K562 (cell line): Measurements from ENCODE around the gene PPP2R2D. TPM values are rescaled to one million over a fixed set of nuclear protein-coding genes. Genes with fewer than 3 reads are reported as not detected.

ENCODE experiments used
- ARID1B ChIP-seq: fragments of 450-650 bp; IDR thresholded peaks from 2 replicates; pipeline ENCODE4 v1.6.1; 2016; ENCODE audit warnings: antibody characterized with exemption, mild to moderate bottlenecking, inconsistent platforms
- ARNT ChIP-seq, 2 experiments: fragments of 450-650 bp; IDR thresholded peaks; 2 replicates each; pipeline ENCODE4 v1.6.1; 2016; ENCODE audit warnings: mild to moderate bottlenecking in 1 of 2
- ATF1 ChIP-seq, 2 experiments: fragments of 450-650 bp in 1 of 2; IDR thresholded peaks; 2 replicates each; pipeline ENCODE4 v1.6.1; 2016; ENCODE audit warnings: missing compliant biosample characterization in 1 of 2, missing genetic modification characterization in 1 of 2
- BRF1 ChIP-seq: IDR thresholded peaks from 3 replicates; pipeline ENCODE4 v1.6.1; 2011; ENCODE audit warnings: borderline replicate concordance, mild to moderate bottlenecking; ENCODE audit not compliant: insufficient read length; ENCODE audit errors: extremely low read depth
- BRF2 ChIP-seq: IDR thresholded peaks from 3 replicates; pipeline ENCODE4 v1.6.1; 2011; ENCODE audit warnings: borderline replicate concordance, mild to moderate bottlenecking; ENCODE audit not compliant: insufficient read length, insufficient read depth
- CHD1 ChIP-seq: fragments of 200-600 bp; sonication (generic); IDR thresholded peaks from one replicate; pipeline ENCODE4 v1.6.1; 2012; ENCODE audit warnings: mild to moderate bottlenecking, moderate library complexity, low read length, inconsistent platforms
- DACH1 ChIP-seq: fragments of 450-650 bp; IDR thresholded peaks from 2 replicates; pipeline ENCODE4 v1.6.1; 2018; ENCODE audit not compliant: partially characterized antibody
- FOXP4 ChIP-seq: sonication (generic); formaldehyde crosslinking; IDR thresholded peaks from 2 replicates; pipeline ENCODE4 v1.8.0; 2022; ENCODE audit warnings: mild to moderate bottlenecking, missing genetic modification reagents, borderline replicate concordance
- GABPB1 ChIP-seq: sonication (generic); formaldehyde crosslinking; IDR thresholded peaks from 2 replicates; pipeline ENCODE4 v1.8.0; 2022; ENCODE audit warnings: mild to moderate bottlenecking, missing genetic modification reagents
- HDAC2 ChIP-seq: fragments of 450-650 bp; IDR thresholded peaks from 2 replicates; pipeline ENCODE4 v1.6.1; 2016; ENCODE audit warnings: mild to moderate bottlenecking
- HOXB6 ChIP-seq: fragments of 250-450 bp; sonication (Bioruptor Pico); IDR thresholded peaks from 2 replicates; pipeline ENCODE4 v1.5.1; 2022; ENCODE audit warnings: mild to moderate bottlenecking, borderline replicate concordance
- MAZ ChIP-seq, 2 experiments: fragments of 450-650 bp in 1 of 2; sonication (generic) in 1 of 2; formaldehyde crosslinking; IDR thresholded peaks in 1 of 2; conservative IDR thresholded peaks in 1 of 2; 2 replicates each; pipeline versions ENCODE4 v1.4.0 to v1.5.0; 2020; ENCODE audit warnings: mild to moderate bottlenecking in 1 of 2, missing genetic modification reagents in 1 of 2
- NR4A1 ChIP-seq, 2 experiments: fragments of 250-450 bp in 1 of 2; fragments of 450-650 bp in 1 of 2; sonication (Bioruptor Pico) in 1 of 2; IDR thresholded peaks; 2 replicates each; pipeline versions ENCODE4 v1.4.0 to v1.6.1; 2016 to 2020; ENCODE audit warnings: mild to moderate bottlenecking in 2 of 2, missing compliant biosample characterization in 1 of 2, missing genetic modification characterization in 1 of 2, moderate library complexity in 1 of 2
- NRF1 ChIP-seq, 2 experiments: fragments of 450-650 bp; IDR thresholded peaks in 1 of 2; conservative IDR thresholded peaks in 1 of 2; 2 replicates each; pipeline ENCODE4 v1.6.1; 2014; ENCODE audit warnings: mild to moderate bottlenecking in 2 of 2
- PHTF2 ChIP-seq: fragments of 250-450 bp; sonication (Bioruptor Pico); IDR thresholded peaks from 2 replicates; pipeline ENCODE4 v1.5.0; 2021; ENCODE audit warnings: mild to moderate bottlenecking
- POLR2B ChIP-seq: fragments of 450-650 bp; IDR thresholded peaks from 2 replicates; pipeline ENCODE4 v1.6.1; 2018; ENCODE audit warnings: low read depth; ENCODE audit not compliant: partially characterized antibody
- RBM14 ChIP-seq: fragments of 200-400 bp; formaldehyde crosslinking; IDR thresholded peaks from 2 replicates; pipeline ENCODE4 v1.6.1; 2018; ENCODE audit warnings: low read depth, mild to moderate bottlenecking, low read length, moderate library complexity, borderline replicate concordance; ENCODE audit not compliant: insufficient read depth
- RUNX1 ChIP-seq: sonication (generic); IDR thresholded peaks from 2 replicates; pipeline ENCODE4 v1.6.1; 2016; ENCODE audit warnings: antibody characterized with exemption, low read depth
- TGIF2 ChIP-seq: sonication (generic); formaldehyde crosslinking; IDR thresholded peaks from 2 replicates; pipeline ENCODE4 v1.8.1; 2022; ENCODE audit warnings: mild to moderate bottlenecking, missing genetic modification reagents, moderate library complexity
- TRIM25 ChIP-seq: fragments of 450-650 bp; IDR thresholded peaks from 2 replicates; pipeline ENCODE4 v1.7.0; 2016; ENCODE audit warnings: borderline replicate concordance
- ZKSCAN3 ChIP-seq: fragments of 250-450 bp; sonication (Bioruptor Pico); IDR thresholded peaks from 2 replicates; pipeline ENCODE4 v1.4.0; 2020
- ZNF197 ChIP-seq: fragments of 200-800 bp; sonication (Bioruptor generic); IDR thresholded peaks from 2 replicates; pipeline ENCODE4 v1.6.1; 2016; ENCODE audit warnings: low read depth, missing genetic modification characterization, missing compliant biosample characterization
- ZNF224 ChIP-seq: sonication (generic); formaldehyde crosslinking; IDR thresholded peaks from 2 replicates; pipeline ENCODE4 v1.8.0; 2022; ENCODE audit warnings: mild to moderate bottlenecking, missing genetic modification reagents
- ZNF76 ChIP-seq: fragments of 250-450 bp; sonication (Bioruptor Pico); IDR thresholded peaks from 2 replicates; pipeline ENCODE4 v1.4.0; 2020; ENCODE audit warnings: mild to moderate bottlenecking, moderate library complexity, borderline replicate concordance
- polyA plus RNA-seq, 8 experiments: library from polyadenylated mRNA; depleted of rRNA in 4 of 8; stranded (reverse) in 5 of 8; unstranded in 3 of 8; fragments of >200 nt; fragmentation: Nextera tagmentation in 2 of 8; fragmentation: Illumina TruSeq in 1 of 8; extraction: Ambion mirVana in 2 of 8; extraction: Trizol in 1 of 8; gene quantifications; 2 replicates each; pipeline versions ENCODE4 v1.2.1 to v1.2.3, GENCODE V29; 2011 to 2014; ENCODE audit warnings: inconsistent platforms in 1 of 8, missing spikeins in 1 of 8
- total RNA-seq, 7 experiments: library from RNA; depleted of rRNA in 6 of 7; stranded (reverse); fragments of >200 nt in 6 of 7; fragmentation: Illumina TruSeq in 2 of 7; extraction: Trizol in 2 of 7; gene quantifications; 2 replicates each; pipeline versions ENCODE4 v1.2.1 to v1.2.3, GENCODE V29; 2011 to 2021; ENCODE audit warnings: low replicate concordance in 1 of 7

The PPP2R2D gene
- total and polyA plus RNA-seq, 9 of the 15 experiments (the other 6 are each of a cell fraction or from before 2014, with no cell fraction given): 1.9 to 37.0 (median 26.8) TPM

- peak; percentile 74 for TF ChIP-seq ARID1B
- TF ChIP-seq DACH1: no peak
- TF ChIP-seq GABPB1 (CRISPR knock-in tag): no peak
- no peak for TF ChIP-seq ZNF224 (CRISPR knock-in tag)
- peak in 1 of 2 experiments; percentile 55; a peak in 1 of 4 replicates for TF ChIP-seq ARNT (IDR thresholded peaks at IDR 0.05)
- TF ChIP-seq RBM14: no peak
- TF ChIP-seq ATF1 (CRISPR knock-in tag; IDR thresholded peaks at IDR 0.05): no peak
- TF ChIP-seq ATF1 (tag; IDR thresholded peaks at IDR 0.05): peak; percentile 58
- TF ChIP-seq HDAC2: peak; percentile 44; the same call in 1 of the 2 replicates
- no peak for TF ChIP-seq ZNF197
- peak; percentile 61 to 70 for TF ChIP-seq NRF1 (conservative IDR thresholded peaks at IDR 0.05 in 1 of 2, IDR thresholded peaks at IDR 0.05 in 1 of 2)
- no peak for TF ChIP-seq BRF2
- TF ChIP-seq ZKSCAN3 (CRISPR knock-in tag): no peak
- no peak for TF ChIP-seq PHTF2
- TF ChIP-seq HOXB6 (CRISPR knock-in tag): no peak
- no peak for TF ChIP-seq CHD1
- TF ChIP-seq RUNX1: no peak
- peak; percentile 62 to 80 for TF ChIP-seq MAZ (CRISPR knock-in tag; conservative IDR thresholded peaks at IDR 0.05 in 1 of 2, IDR thresholded peaks at IDR 0.05 in 1 of 2)
- TF ChIP-seq POLR2B: peak; percentile 82
- no peak for TF ChIP-seq BRF1
- no peak for TF ChIP-seq TGIF2
- TF ChIP-seq NR4A1 (CRISPR knock-in tag; IDR thresholded peaks at IDR 0.05): no peak
- TF ChIP-seq NR4A1 (tag; IDR thresholded peaks at IDR 0.05): peak; percentile 16; the same call in 1 of the 2 replicates
- TF ChIP-seq FOXP4 (CRISPR knock-in tag): no peak
- TF ChIP-seq ZNF76: no peak
- no peak for TF ChIP-seq TRIM25
Observed at GRCh38 chr10:131897297-131897899, 3.4 kb upstream of the PPP2R2D start (continued).
